Islet of Langerhans (tissue), 1 donor: ENCODE data around the gene ERICH4.
"Not testable (repeated sequence)": the region's sequence is repeated elsewhere in the genome, so short reads cannot be mapped to it uniquely, and the experiment has no call there.

Source experiments
- FAIRE-seq: peaks from one replicate; lab custom pipeline; 2011; peaks lifted over from hg19 to GRCh38; lab: Jason Lieb, UNC

Gene ERICH4

GRCh38 chr19:41442473-41443355 is at the start of gene ERICH4:
Gene ERICH4, plus strand, starts transcription at chr19:41443156. Its CDS starts 14 bp downstream, at chr19:41443170.
- FAIRE-seq = no peak

GRCh38 chr19:41395355-41395754 is 47.6 kb upstream of the ERICH4 start:
- no peak for FAIRE-seq

GRCh38 chr19:41397086-41398049 is 45.6 kb upstream of the ERICH4 start, which contains the start of the genes BCKDHA and EXOSC5:
Gene BCKDHA, plus strand, starts transcription at chr19:41397818. Its CDS starts 10 bp downstream, at chr19:41397828.
Gene EXOSC5, minus strand, starts transcription at chr19:41397359. Its CDS starts 31 bp downstream, at chr19:41397328.
- FAIRE-seq = peak; percentile 93

GRCh38 chr19:41398050-41398418 is 44.9 kb upstream of the ERICH4 start:
- no peak for FAIRE-seq

- FAIRE-seq = no peak
Measured at GRCh38 chr19:41398598-41398997, 44.4 kb upstream of the ERICH4 start.

GRCh38 chr19:41399091-41399490 is 43.9 kb upstream of the ERICH4 start:
- no peak for FAIRE-seq

- FAIRE-seq = no peak
Measured at GRCh38 chr19:41399525-41399924, 43.4 kb upstream of the ERICH4 start.

GRCh38 chr19:41401483-41401882 is 41.5 kb upstream of the ERICH4 start:
- FAIRE-seq = no peak

- FAIRE-seq = no peak
Measured at GRCh38 chr19:41402010-41402409, 40.9 kb upstream of the ERICH4 start.

GRCh38 chr19:41403181-41403970 is 39.6 kb upstream of the ERICH4 start:
- no peak for FAIRE-seq

GRCh38 chr19:41405776-41406175 is 37.2 kb upstream of the ERICH4 start:
- FAIRE-seq = no peak

- FAIRE-seq = no peak
Measured at GRCh38 chr19:41407271-41407670, 35.7 kb upstream of the ERICH4 start.

- no peak for FAIRE-seq
Measured at GRCh38 chr19:41408256-41408655, 34.7 kb upstream of the ERICH4 start.

- not testable (repeated sequence) for FAIRE-seq
Measured at GRCh38 chr19:41408846-41409245, 34.1 kb upstream of the ERICH4 start.

GRCh38 chr19:41409288-41409687 is 33.7 kb upstream of the ERICH4 start:
- peak; percentile 98 for FAIRE-seq

- no peak for FAIRE-seq
Measured at GRCh38 chr19:41410336-41411054, 32.5 kb upstream of the ERICH4 start.

- no peak for FAIRE-seq
Measured at GRCh38 chr19:41411100-41411967, 31.6 kb upstream of the ERICH4 start.

GRCh38 chr19:41411968-41412265 is 31.0 kb upstream of the ERICH4 start:
- FAIRE-seq = no peak

GRCh38 chr19:41412953-41413352 is 30.0 kb upstream of the ERICH4 start:
- FAIRE-seq = no peak

GRCh38 chr19:41413947-41414346 is 29.0 kb upstream of the ERICH4 start:
- FAIRE-seq = no peak
